ENCODE results near the gene BMPER. TPM values are rescaled to one million over a fixed set of nuclear protein-coding genes. Genes with fewer than 3 reads are reported as not detected.

The BMPER gene
- 1 to 10 TPM in 4 of 9 donors, under 1 TPM in 3, not detected in 2; 0.29 to 1.9 (median 1.0) TPM for total RNA-seq
- polyA plus RNA-seq: 1 to 10 TPM in 1 of 3 donors, under 1 TPM in 2; 0.32 to 1.4 (median 0.48) TPM
- long read RNA-seq, donor 1: 0 reads
- long read RNA-seq, donor 2: 0 reads
- long read RNA-seq, donor 3: 0 reads
- long read RNA-seq, donor 4: 0 reads
- long read RNA-seq, donor 5: 0 reads
- long read RNA-seq, donor 6: 0 reads
- long read RNA-seq, donor 7: 0 reads
- long read RNA-seq, donor 8: 0 reads
- long read RNA-seq, donor 9: 0 reads
- long read RNA-seq, donor 10: 0 reads

- H3K27ac ChIP-seq: peak within 1 kb of the TSS in 1 of 5 donors; percentile 3
- peak within 1 kb of the TSS in 2 of 4 donors; percentile 43 to 58 for H3K4me3 ChIP-seq
- H3K9me3 ChIP-seq (replicated peaks in 1 of 3): no peaks in the 10 kb centered on the region
- 4 to 26% (median 10%) methylated on average over 9 to 47 of the region's 47 CpGs for WGBS, 4 donors
- H3K4me1 ChIP-seq (replicated peaks in 1 of 2): peaks cover 12 to 18% of the 10 kb centered on the region in 2 donors
- TF ChIP-seq CTCF (IDR thresholded peaks at IDR 0.05) (no peak), POLR2A (IDR thresholded peaks at IDR 0.05) (no peak)
- intact Hi-C loops (cut with DNase I): no loop called here
- H3K27me3 ChIP-seq: peaks cover 35% of the 10 kb centered on the region
- H3K36me3 ChIP-seq (replicated peaks in 1 of 2): no peaks in the 10 kb centered on the region
- DNase-seq: peak in 3 of 7 donors; percentile 5 to 57 (median 21)
Measured at GRCh38 chr7:33905389-33906032, at the start of gene BMPER. TSS of gene BMPER (plus strand) at chr7:33905539. CDS start at chr7:33905614, 75 bp downstream.

- no peak for DNase-seq
- peaks cover 4% of the 10 kb centered on the region for H3K27me3 ChIP-seq
- no peaks in the 10 kb centered on the region for H3K9me3 ChIP-seq (replicated peaks in 1 of 3)
- H3K27ac ChIP-seq: no peak overlapping the region
- intact Hi-C loops (cut with DNase I): no loop called here
- no peaks in the 10 kb centered on the region for H3K36me3 ChIP-seq (replicated peaks in 1 of 2)
- no peak overlapping the region for H3K4me3 ChIP-seq
- no peak for TF ChIP-seq POLR2A (IDR thresholded peaks at IDR 0.05)
- no peaks in the 10 kb centered on the region for H3K4me1 ChIP-seq (replicated peaks in 1 of 2)
Measured at GRCh38 chr7:33861947-33862346, 43.4 kb upstream of the BMPER start.

- Histone ChIP-seq H3K4me1 (replicated peaks in 1 of 2) (no peaks in the 10 kb centered on the region), H3K27ac (no peak overlapping the region), H3K4me3 (no peak overlapping the region), H3K9me3 (replicated peaks in 1 of 3) (no peaks in the 10 kb centered on the region), H3K36me3 (replicated peaks in 1 of 2) (no peaks in the 10 kb centered on the region), H3K27me3 (peaks cover 4% of the 10 kb centered on the region)
- no peak for DNase-seq
- WGBS, 4 donors: 76 to 84% (median 79%) methylated on average over 10 of the region's 10 CpGs
- TF ChIP-seq POLR2A (IDR thresholded peaks at IDR 0.05) (no peak), CTCF (IDR thresholded peaks at IDR 0.05) (no peak)
- intact Hi-C loops (cut with DNase I): no loop called here
Measured at GRCh38 chr7:33862946-33863814, 42.2 kb upstream of the BMPER start.

GRCh38 chr7:33868166-33868565, 37.2 kb upstream of the BMPER start:
- Histone ChIP-seq H3K27ac (no peak overlapping the region), H3K4me1 (replicated peaks in 1 of 2) (no peaks in the 10 kb centered on the region), H3K27me3 (no peaks in the 10 kb centered on the region), H3K9me3 (replicated peaks in 1 of 3) (no peaks in the 10 kb centered on the region), H3K4me3 (no peak overlapping the region), H3K36me3 (replicated peaks in 1 of 2) (no peaks in the 10 kb centered on the region)
- intact Hi-C loops (cut with DNase I): no loop called here
- TF ChIP-seq CTCF (IDR thresholded peaks at IDR 0.05): no peak
- TF ChIP-seq POLR2A (IDR thresholded peaks at IDR 0.05): no peak
- 81 to 85% (median 84%) methylated on average over 8 of the region's 8 CpGs for WGBS, 4 donors
- DNase-seq: no peak

All from adrenal gland (tissue), 19 donors.